B cell (primary cell): Measurements from ENCODE around the gene MMAB. TPM values are rescaled to one million over a fixed set of nuclear protein-coding genes. Genes with fewer than 3 reads are reported as not detected.

Source experiments
- ATAC-seq: fragments of 200-7000 bp; cut with Tn5 transposase; one replicate; pipeline ENCODE4 v1.10.0; 2021; ENCODE audit warnings: low read depth, mild to moderate bottlenecking, moderate number of reproducible peaks, moderate library complexity
- CTCF ChIA-PET: fragments of 350-600 bp; sonication (Branson Sonifier 250); formaldehyde crosslinking; loops from one replicate; lab custom pipeline; 2021; ENCODE audit warnings: antibody characterized with exemption, inconsistent platforms; lab: Charles Lee
- POLR2A ChIA-PET: fragments of 350-600 bp; sonication (Branson Sonifier 250); formaldehyde crosslinking; loops from one replicate; lab custom pipeline; 2021; ENCODE audit warnings: antibody characterized with exemption; lab: Charles Lee
- DNase-seq: peaks from one replicate; pipeline ENCODE4 v3.0.0; 2013
- H2AFZ ChIP-seq: 2 replicates; pipeline ENCODE4 v1.6.1; 2012; ENCODE audit warnings: mild to moderate bottlenecking, low read depth, low read length; ENCODE audit not compliant: insufficient read depth, poor library complexity, severe bottlenecking
- H3K27ac ChIP-seq, 2 donors: 1 replicate in 1 of 2; 2 replicates in 1 of 2; pipeline ENCODE4 v1.5.1; 2012 to 2013; ENCODE audit warnings: low read length in 2 of 2, mild to moderate bottlenecking in 2 of 2, moderate library complexity in 1 of 2
- H3K27me3 ChIP-seq, 4 experiments: fragments of 200-600 bp in 1 of 4; sonication (generic) in 1 of 4; replicated peaks in 1 of 4; 1 replicate in 2 of 4; 2 replicates in 2 of 4; pipeline versions ENCODE4 v1.6.1 to v1.7.0; 2013 to 2016; ENCODE audit warnings: low read length in 3 of 4, mild to moderate bottlenecking in 2 of 4, mixed read lengths in 1 of 4, moderate library complexity in 1 of 4; ENCODE audit not compliant: insufficient read depth in 4 of 4, control insufficient read depth in 3 of 4; ENCODE audit errors: control extremely low read depth in 1 of 4
- H3K36me3 ChIP-seq, 2 experiments: replicated peaks in 1 of 2; 1 replicate in 1 of 2; 2 replicates in 1 of 2; pipeline versions ENCODE4 v1.6.1 to v1.7.1; 2013; ENCODE audit warnings: low read length in 1 of 2; ENCODE audit not compliant: insufficient read depth in 2 of 2, control insufficient read depth in 1 of 2; ENCODE audit errors: control extremely low read depth in 1 of 2, extremely low read depth in 1 of 2
- H3K4me1 ChIP-seq, 2 donors: fragments of 200-600 bp in 1 of 2; sonication (generic) in 1 of 2; 1 replicate in 1 of 2; 2 replicates in 1 of 2; pipeline versions ENCODE4 v1.5.1 to v1.6.1; 2013 to 2017; ENCODE audit warnings: low read length in 2 of 2; ENCODE audit not compliant: control insufficient read depth in 2 of 2, insufficient read depth in 2 of 2
- H3K4me2 ChIP-seq: replicated peaks from 2 replicates; pipeline ENCODE3; 2012; ENCODE audit warnings: mild to moderate bottlenecking, low read depth, low read length; ENCODE audit not compliant: poor library complexity, severe bottlenecking
- H3K4me3 ChIP-seq, 5 experiments: fragments of 200-600 bp in 1 of 5; sonication (generic) in 1 of 5; 1 replicate in 3 of 5; 2 replicates in 2 of 5; pipeline versions ENCODE4 v1.5.1 to v1.7.0; 2011 to 2016; ENCODE audit warnings: low read length in 4 of 5, mild to moderate bottlenecking in 4 of 5, low read depth in 2 of 5, control low read depth in 1 of 5, moderate library complexity in 1 of 5; ENCODE audit not compliant: insufficient read depth in 1 of 5; ENCODE audit errors: control extremely low read depth in 1 of 5, extremely low read depth in 1 of 5
- H3K79me2 ChIP-seq: fragments of 200-600 bp; sonication (generic); one replicate; pipeline ENCODE4 v1.6.0; 2016; ENCODE audit warnings: low read length; ENCODE audit not compliant: control insufficient read depth, insufficient read depth
- H3K9ac ChIP-seq: fragments of 200-600 bp; sonication (generic); 2 replicates; pipeline ENCODE4 v1.6.1; 2017; ENCODE audit warnings: mild to moderate bottlenecking, low read length, moderate library complexity
- H3K9me3 ChIP-seq, 3 donors: one replicate each; pipeline versions ENCODE4 v1.6.1 to v1.7.1; 2013; ENCODE audit warnings: low read length in 2 of 3; ENCODE audit not compliant: control insufficient read depth in 2 of 3, insufficient read depth in 1 of 3; ENCODE audit errors: control extremely low read depth in 1 of 3
- H4K20me1 ChIP-seq: 2 replicates; pipeline ENCODE4 v1.6.0; 2012; ENCODE audit warnings: mild to moderate bottlenecking, low read length; ENCODE audit not compliant: insufficient read depth, control insufficient read depth, poor library complexity, severe bottlenecking
- H3K27ac Mint-ChIP-seq: one replicate; pipeline ENCODE4 v1.8.0; 2021; ENCODE audit warnings: mixed read lengths
- H3K27me3 Mint-ChIP-seq: one replicate; pipeline ENCODE4 v1.8.0; 2021; ENCODE audit warnings: mixed read lengths
- H3K4me1 Mint-ChIP-seq: one replicate; pipeline ENCODE4 v1.8.0; 2021; ENCODE audit warnings: mixed read lengths
- H3K4me3 Mint-ChIP-seq: one replicate; pipeline ENCODE4 v1.8.0; 2021; ENCODE audit warnings: mixed read lengths
- H3K9me3 Mint-ChIP-seq: one replicate; pipeline ENCODE4 v1.8.0; 2022; ENCODE audit warnings: mixed read lengths; ENCODE audit not compliant: insufficient read depth
- EZH2 ChIP-seq: IDR thresholded peaks from 2 replicates; pipeline ENCODE4 v1.6.1; 2012; ENCODE audit warnings: borderline replicate concordance, low read depth, mild to moderate bottlenecking, moderate library complexity, low read length; ENCODE audit not compliant: insufficient read depth, poor library complexity, severe bottlenecking
- whole genome bisulfite sequencing: methylation state at CpG from one replicate; pipeline ENCODE4 v1.1.5; 2013; ENCODE audit warnings: missing lambda C conversion rate; ENCODE audit not compliant: insufficient coverage; 5-methylcytosine and 5-hydroxymethylcytosine counted together
- intact Hi-C: fragments of 100-400 bp; cut with micrococcal nuclease; formaldehyde crosslinking; loops from one replicate; pipeline ENCODE4 v1.10.0; 2022
- polyA plus RNA-seq: library from polyadenylated mRNA; depleted of rRNA; stranded (reverse); fragments of >200 nt; gene quantifications from 2 replicates; pipeline ENCODE4 v1.2.3, GENCODE V29; 2012
- total RNA-seq, 2 donors: library from RNA; stranded (reverse); fragments of 120-200 nt in 1 of 2; gene quantifications; 1 replicate in 1 of 2; 2 replicates in 1 of 2; pipeline versions ENCODE4 v1.2.3 to v1.2.4, GENCODE V29; 2013 to 2022
- TF ChIP-seq, protein P1 (sequence below): fragments of 200-600 bp; IDR thresholded peaks from one replicate; pipeline ENCODE4 v1.8.0; 2022; ENCODE audit warnings: antibody characterized with exemption, mild to moderate bottlenecking

MMAB gene
- total and polyA plus RNA-seq, 2 donors (not counting 1 experiment from before 2014, with no cell fraction given) = 15.0 to 20.5 TPM

DNA sequence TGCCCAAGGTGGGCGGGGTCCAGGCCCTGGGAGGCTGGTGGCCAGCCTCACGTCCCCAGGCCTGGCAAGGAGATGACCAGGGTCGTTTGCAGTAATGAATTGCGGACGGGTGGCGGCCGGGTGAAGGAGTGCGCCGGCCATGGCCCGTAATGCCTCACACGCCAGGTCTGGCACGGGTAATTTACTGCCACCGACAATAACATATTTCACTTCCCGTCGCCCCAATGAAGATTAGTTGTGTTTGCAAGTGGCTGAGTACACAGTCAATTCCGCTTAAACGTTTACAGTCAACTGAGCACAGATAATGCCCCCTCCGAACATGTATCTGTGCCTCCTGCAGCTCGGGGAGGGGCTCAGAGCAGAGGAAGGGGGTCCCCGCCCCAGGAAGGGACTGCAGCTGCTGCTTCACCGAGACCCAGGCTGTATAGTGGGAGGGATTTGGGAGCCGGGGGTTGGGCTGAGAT, 48.6 kb upstream of the MMAB start:
- ChIA-PET CTCF (no interaction called here), POLR2A (no interaction called here)
- H3K4me2 ChIP-seq = peak overlapping the region; percentile 34

DNA sequence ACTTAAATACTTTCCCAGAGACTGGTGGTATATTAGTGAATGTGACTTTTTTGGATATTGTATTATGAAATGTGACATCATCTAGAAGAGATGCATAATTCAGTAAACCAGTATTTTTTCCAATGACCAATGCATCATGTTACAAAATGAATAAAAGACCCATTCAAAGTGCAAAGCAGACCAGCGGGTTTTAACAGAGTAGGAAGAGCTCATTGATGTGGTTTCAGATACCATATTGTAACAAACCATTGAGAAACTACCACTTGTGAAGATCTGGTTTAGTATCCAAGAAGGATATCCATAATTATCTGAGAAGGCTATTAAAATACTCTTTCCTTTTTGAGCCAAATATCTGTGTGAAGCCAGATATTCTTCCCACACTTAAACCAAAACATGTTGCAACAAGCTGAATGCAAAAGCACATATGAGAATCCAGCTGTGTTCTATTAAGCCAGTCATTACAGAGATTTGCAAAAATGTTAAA, 47.9 kb upstream of the MMAB start:
- no peaks in the 10 kb centered on the region for H3K36me3 ChIP-seq
- peaks cover 19% of the 10 kb centered on the region for H3K27me3 Mint-ChIP-seq
- no peak overlapping the region for H3K27ac ChIP-seq
- H3K79me2 ChIP-seq = no peaks in the 10 kb centered on the region
- ATAC-seq = no peak
- no peak overlapping the region for H3K4me3 ChIP-seq
- no peaks in the 10 kb centered on the region for H3K4me1 ChIP-seq
- H3K4me1 Mint-ChIP-seq = peaks cover 3% of the 10 kb centered on the region
- H2AFZ ChIP-seq = no peak overlapping the region
- H3K4me2 ChIP-seq = no peak overlapping the region
- no peak for DNase-seq
- no CpG with 5 or more reads among the region's 1 CpG for WGBS
- ChIA-PET CTCF (no interaction called here), POLR2A (no interaction called here)
- no peaks in the 10 kb centered on the region for H4K20me1 ChIP-seq
- no peak overlapping the region for H3K27ac Mint-ChIP-seq
- H3K9me3 ChIP-seq = no peaks in the 10 kb centered on the region
- H3K4me3 Mint-ChIP-seq = no peak overlapping the region
- intact Hi-C loops = no loop called here
- no peaks in the 10 kb centered on the region for H3K9me3 Mint-ChIP-seq
- H3K9ac ChIP-seq = no peak overlapping the region
- no peak for TF ChIP-seq EZH2
- TF ChIP-seq, protein P1, sequence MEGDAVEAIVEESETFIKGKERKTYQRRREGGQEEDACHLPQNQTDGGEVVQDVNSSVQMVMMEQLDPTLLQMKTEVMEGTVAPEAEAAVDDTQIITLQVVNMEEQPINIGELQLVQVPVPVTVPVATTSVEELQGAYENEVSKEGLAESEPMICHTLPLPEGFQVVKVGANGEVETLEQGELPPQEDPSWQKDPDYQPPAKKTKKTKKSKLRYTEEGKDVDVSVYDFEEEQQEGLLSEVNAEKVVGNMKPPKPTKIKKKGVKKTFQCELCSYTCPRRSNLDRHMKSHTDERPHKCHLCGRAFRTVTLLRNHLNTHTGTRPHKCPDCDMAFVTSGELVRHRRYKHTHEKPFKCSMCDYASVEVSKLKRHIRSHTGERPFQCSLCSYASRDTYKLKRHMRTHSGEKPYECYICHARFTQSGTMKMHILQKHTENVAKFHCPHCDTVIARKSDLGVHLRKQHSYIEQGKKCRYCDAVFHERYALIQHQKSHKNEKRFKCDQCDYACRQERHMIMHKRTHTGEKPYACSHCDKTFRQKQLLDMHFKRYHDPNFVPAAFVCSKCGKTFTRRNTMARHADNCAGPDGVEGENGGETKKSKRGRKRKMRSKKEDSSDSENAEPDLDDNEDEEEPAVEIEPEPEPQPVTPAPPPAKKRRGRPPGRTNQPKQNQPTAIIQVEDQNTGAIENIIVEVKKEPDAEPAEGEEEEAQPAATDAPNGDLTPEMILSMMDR = no peak
- H3K27me3 ChIP-seq = peaks cover 0 to 15% (median 1%) of the 10 kb centered on the region in 4 experiments

More for the DNA sequence above, 48.6 kb upstream of the MMAB start:
- no peak for DNase-seq
- ATAC-seq = no peak
- Mint-ChIP-seq H3K9me3 (no peaks in the 10 kb centered on the region), H3K4me3 (peak overlapping the region; percentile 10), H3K27ac (no peak overlapping the region), H3K4me1 (peaks cover 3% of the 10 kb centered on the region), H3K27me3 (peaks cover 17% of the 10 kb centered on the region)
- Histone ChIP-seq H3K27me3 (peaks cover 0 to 15% (median 1%) of the 10 kb centered on the region in 4 experiments), H3K9me3 (no peaks in the 10 kb centered on the region), H4K20me1 (no peaks in the 10 kb centered on the region), H3K9ac (no peak overlapping the region), H3K36me3 (no peaks in the 10 kb centered on the region), H3K79me2 (no peaks in the 10 kb centered on the region), H3K4me3 (no peak overlapping the region), H2AFZ (peak overlapping the region; percentile 30), H3K27ac (no peak overlapping the region), H3K4me1 (no peaks in the 10 kb centered on the region)
- no peak for TF ChIP-seq EZH2
- TF ChIP-seq, protein P1 = no peak
- intact Hi-C loops = no loop called here
- WGBS = 34% methylated on average over 11 of the region's 22 CpGs
